GM18907 (cell line): Measurements from ENCODE around the gene TNFAIP1.
A peak's percentile ranks its signal among the peaks of the same experiment; 100 is the strongest.

Experiments used
- ATAC-seq: cut with Tn5 transposase; IDR thresholded peaks from one replicate; pipeline ENCODE4 v1.9.1; 2021; ENCODE audit warnings: mild to moderate bottlenecking, moderate library complexity; ENCODE audit not compliant: unreplicated experiment

The TNFAIP1 gene

DNA sequence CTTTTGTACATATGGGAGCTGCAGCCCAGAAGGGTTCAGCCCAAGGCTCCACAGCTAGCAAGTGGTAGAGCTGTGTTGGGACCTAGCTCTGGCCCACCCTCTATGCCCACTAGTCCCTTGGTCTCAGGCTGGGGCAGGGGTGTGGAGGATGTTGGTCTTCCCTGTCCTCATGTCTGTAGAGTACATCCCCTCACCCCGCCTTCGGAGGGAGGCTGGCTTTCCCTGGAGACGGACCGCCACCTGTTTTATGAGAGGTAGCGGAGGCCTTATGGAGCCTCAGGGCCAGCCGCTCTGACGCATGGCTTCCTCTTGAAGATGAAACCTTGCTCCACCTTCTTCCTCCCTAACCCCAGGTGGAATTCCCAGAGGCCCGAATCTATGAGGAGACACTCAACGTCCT is 8.4 kb downstream of the TNFAIP1 start:
- no peak for ATAC-seq

DNA sequence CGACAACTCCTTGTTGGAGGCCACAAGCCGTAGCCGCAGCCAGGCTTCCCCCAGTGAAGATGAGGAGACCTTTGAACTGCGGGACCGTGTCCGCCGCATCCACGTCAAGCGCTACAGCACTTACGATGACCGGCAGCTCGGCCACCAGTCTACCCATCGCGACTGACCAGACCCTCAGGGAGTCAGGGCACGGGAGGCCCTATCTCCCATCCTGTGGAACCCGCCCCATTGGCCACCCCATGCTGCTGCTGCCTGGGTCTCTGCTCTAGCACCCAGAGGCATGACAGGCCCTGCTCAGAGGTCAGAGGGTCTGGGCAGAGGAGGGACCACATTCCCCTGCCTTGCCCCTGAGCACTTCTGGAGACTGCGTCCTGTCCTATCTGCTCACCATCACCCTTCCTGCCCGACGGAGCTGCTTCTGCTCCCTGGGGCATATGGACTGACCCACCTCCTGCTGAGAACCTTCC is 8.9 kb downstream of the TNFAIP1 start:
- no peak for ATAC-seq

DNA sequence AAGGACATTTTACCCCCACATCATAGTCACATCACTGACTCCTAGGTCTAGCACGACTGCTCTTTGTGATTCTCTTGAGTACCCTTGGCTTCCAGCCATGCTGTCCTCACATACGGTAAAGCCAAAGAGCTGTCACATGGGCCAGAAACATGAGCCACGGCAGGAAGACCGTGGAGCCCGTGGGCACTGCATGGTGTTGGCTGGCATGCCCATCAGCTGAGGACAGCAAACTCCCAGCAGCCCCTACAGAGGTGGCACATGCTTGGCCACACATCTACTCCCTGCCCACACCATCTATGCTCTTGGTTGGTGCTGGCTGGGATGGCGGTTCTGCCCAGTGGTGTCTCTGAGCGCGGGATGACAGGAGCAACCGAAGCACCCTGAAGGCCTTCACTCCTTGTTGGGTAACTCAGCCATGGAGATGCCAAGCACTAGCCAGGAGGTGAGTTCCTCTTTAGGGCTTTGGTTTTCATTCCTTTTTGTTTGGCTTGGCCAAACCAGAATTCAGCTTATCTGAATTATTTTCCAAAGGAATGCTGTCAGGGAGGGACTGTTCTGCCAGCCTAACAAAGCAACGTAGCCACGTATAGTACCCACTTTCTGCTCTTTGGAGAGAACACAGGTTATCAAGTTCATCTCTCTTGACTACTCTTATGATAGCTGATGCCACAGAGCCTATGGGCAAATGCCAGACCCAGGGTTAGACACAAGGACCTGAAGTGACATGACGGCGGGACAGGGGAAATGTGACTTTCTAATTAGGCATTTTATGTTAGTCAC is 10.0 kb downstream of the TNFAIP1 start:
- ATAC-seq: no peak

DNA sequence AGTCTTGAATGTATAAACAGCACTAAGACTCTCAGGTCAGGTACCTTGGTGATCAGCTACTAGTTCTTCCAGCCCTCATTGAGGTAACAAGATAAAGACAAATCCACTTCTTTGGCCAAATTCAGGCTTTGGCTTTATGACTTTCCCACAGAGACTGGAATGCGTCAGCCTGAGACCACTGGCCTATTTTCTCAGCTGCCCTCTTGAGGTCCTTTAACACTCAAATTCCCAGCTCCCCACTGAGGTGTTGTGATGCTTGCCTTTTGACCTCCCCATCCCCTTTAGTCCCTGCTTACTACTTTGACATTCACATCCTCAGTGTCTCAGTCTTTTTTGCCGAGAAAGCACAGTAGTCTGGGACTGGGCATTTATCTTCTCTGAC is 10.6 kb downstream of the TNFAIP1 start:
- ATAC-seq: no peak

DNA sequence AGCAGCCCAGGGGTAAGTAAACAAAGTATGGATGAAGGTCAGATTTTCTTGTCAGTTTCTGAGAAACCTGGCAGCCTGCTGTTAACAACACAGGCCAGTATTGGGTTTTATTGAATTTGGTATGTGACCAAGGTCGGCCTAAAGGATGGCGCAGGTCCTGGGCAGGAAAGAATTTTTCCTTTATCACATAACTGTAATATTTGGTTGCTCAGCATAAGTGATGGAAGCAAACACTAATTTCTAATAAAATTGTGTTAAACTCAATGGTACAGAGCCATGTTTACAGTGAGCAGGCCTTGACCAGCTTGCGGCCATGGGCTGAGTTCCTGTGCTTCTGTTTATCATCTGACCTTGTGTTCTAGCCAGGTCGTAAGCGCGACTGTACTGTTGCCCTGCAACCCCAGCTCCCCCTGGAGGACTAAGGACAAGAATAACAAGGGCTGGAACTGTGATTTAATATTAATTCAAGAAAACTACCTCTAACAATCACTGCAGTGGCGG is 11.2 kb downstream of the TNFAIP1 start:
- ATAC-seq: no peak

- no peak for ATAC-seq
Measured at GRCh38 chr17:28347261-28347891, 11.8 kb downstream of the TNFAIP1 start.

DNA sequence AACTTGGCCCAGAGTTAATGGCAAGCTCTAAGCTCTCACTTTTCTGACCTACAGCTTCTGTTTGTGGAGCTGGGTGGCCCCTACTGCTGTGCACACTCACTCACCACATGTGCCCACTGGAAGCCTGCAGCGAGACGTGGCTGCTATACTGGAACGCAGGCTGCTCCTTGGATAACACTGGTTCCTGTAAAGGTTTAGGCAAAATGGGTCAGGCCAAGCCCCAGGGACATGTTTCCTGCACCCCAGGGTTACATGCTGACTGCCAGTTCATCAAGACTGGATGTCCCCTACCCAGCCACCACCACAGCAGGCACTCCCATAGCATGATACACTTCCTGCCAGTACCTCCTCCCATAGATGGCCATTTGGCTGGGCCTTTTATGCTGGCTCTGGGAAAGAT is 13.4 kb downstream of the TNFAIP1 start:
- no peak for ATAC-seq

GRCh38 chr17:28350271-28350670 is 14.7 kb downstream of the TNFAIP1 start:
- ATAC-seq: no peak

GRCh38 chr17:28357061-28357900 is 21.7 kb downstream of the TNFAIP1 start, which contains the start of gene POLDIP2:
POLDIP2 (minus strand) TSS chr17:28357527; CDS start chr17:28357448, 79 bp downstream.
- peak; percentile 95 for ATAC-seq

GRCh38 chr17:28357901-28358197 is 22.3 kb downstream of the TNFAIP1 start:
- no peak for ATAC-seq

- no peak for ATAC-seq
Measured at GRCh38 chr17:28363186-28363585, 27.6 kb downstream of the TNFAIP1 start.

GRCh38 chr17:28363776-28364650 is 28.5 kb downstream of the TNFAIP1 start:
- ATAC-seq: no peak

- ATAC-seq: no peak
Measured at GRCh38 chr17:28364665-28365363, 29.3 kb downstream of the TNFAIP1 start, which contains the start of gene SEBOX. SEBOX (minus strand) TSS chr17:28365199; CDS start chr17:28365151, 48 bp downstream.

DNA sequence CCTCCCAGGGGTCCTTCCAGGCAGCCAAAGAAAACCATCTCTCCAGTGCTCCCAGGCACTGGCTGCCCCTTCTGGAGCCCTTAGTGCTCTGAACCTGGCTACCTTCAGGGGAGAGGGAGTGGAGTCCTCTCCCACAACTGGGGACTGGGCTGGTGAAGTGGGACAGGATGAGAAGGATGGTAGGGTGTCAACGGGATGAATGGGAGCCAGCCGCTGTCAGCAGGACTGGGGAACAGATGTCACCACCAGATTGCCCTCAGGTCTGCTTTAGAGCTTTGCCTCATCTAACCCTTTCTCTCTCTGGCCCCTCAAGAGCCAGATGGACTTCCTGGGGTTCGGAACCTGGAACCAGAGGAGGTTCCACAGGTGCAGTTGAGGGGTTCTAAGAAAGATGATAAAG is 29.9 kb downstream of the TNFAIP1 start:
- no peak for ATAC-seq

DNA sequence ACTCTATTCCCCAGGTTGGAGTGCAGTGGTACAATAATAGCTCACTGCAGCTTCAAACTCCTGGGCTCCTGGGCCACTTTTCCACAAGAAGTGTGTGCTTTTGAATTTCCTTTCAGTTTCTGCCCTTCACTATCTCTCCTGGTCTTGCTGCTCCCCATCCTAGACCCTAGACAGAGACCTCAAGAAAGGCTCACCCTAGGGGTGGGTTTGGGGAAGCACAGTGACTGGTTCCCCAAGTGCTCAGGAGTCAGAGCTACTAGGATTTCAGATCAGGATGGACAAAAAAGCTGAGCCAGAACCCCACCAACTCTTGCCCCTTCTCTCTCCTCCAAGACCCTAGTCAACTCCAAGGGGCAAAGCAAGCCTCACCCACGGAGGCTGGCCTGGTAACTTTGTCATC is 31.0 kb downstream of the TNFAIP1 start:
- ATAC-seq: no peak

GRCh38 chr17:28367641-28368305 is 32.2 kb downstream of the TNFAIP1 start:
- no peak for ATAC-seq

GRCh38 chr17:28368306-28368831 is 32.8 kb downstream of the TNFAIP1 start:
- no peak for ATAC-seq

- ATAC-seq: no peak
Measured at GRCh38 chr17:28368915-28369683, 33.5 kb downstream of the TNFAIP1 start.
